ENCODE results near the gene CEACAM4.

Gene CEACAM4

GRCh38 chr19:41575998-41576397 lies 50.9 kb downstream of the CEACAM4 start, which contains the start of gene CEACAM21:
Gene CEACAM21 (plus strand): TSS chr19:41576166. CDS start chr19:41576275, 109 bp downstream.
- H3K4me3 ChIP-seq (ENCODE audit: low read depth, low read length): no peak within 1 kb of the TSS
- H3K27ac ChIP-seq: no peak within 1 kb of the TSS
- DNase-seq: no peak

GRCh38 chr19:41570639-41571112 lies 56.2 kb downstream of the CEACAM4 start:
- peak; percentile 80 for TF ChIP-seq CTCF (IDR thresholded peaks at IDR 0.05; ENCODE audit: low read depth, low read length)
- DNase-seq: peak; percentile 79
- Histone ChIP-seq H3K9me3 (ENCODE audit: severe bottlenecking) (no peaks in the 10 kb centered on the region), H3K36me3 (no peaks in the 10 kb centered on the region), H3K27me3 (ENCODE audit: insufficient read depth, low read depth, severe bottlenecking) (peaks cover 73% of the 10 kb centered on the region), H3K27ac (no peak overlapping the region), H3K4me3 (ENCODE audit: low read depth, low read length) (no peak overlapping the region)

More at GRCh38 chr19:41575998-41576397, 50.9 kb downstream of the CEACAM4 start, which contains the start of gene CEACAM21:
- no peaks in the 10 kb centered on the region for H3K36me3 ChIP-seq
- peaks cover 74% of the 10 kb centered on the region for H3K27me3 ChIP-seq (ENCODE audit: insufficient read depth, low read depth, severe bottlenecking)
- peaks cover 9% of the 10 kb centered on the region for H3K9me3 ChIP-seq (ENCODE audit: severe bottlenecking)
- TF ChIP-seq CTCF (IDR thresholded peaks at IDR 0.05; ENCODE audit: low read depth, low read length): no peak

- Histone ChIP-seq H3K27ac (no peak overlapping the region), H3K27me3 (ENCODE audit: insufficient read depth, low read depth, severe bottlenecking) (peaks cover 74% of the 10 kb centered on the region), H3K36me3 (no peaks in the 10 kb centered on the region), H3K9me3 (ENCODE audit: severe bottlenecking) (no peaks in the 10 kb centered on the region), H3K4me3 (ENCODE audit: low read depth, low read length) (no peak overlapping the region)
- DNase-seq: no peak
- TF ChIP-seq CTCF (IDR thresholded peaks at IDR 0.05; ENCODE audit: low read depth, low read length): 0 out of 2 replicates have a peak, but pooled peaks have one; percentile 4
Observed at GRCh38 chr19:41570179-41570578, 56.7 kb downstream of the CEACAM4 start.

GRCh38 chr19:41569481-41570150 lies 57.3 kb downstream of the CEACAM4 start:
- no peak for DNase-seq
- Histone ChIP-seq H3K27ac (no peak overlapping the region), H3K27me3 (ENCODE audit: insufficient read depth, low read depth, severe bottlenecking) (peaks cover 74% of the 10 kb centered on the region), H3K9me3 (ENCODE audit: severe bottlenecking) (no peaks in the 10 kb centered on the region), H3K4me3 (ENCODE audit: low read depth, low read length) (no peak overlapping the region), H3K36me3 (no peaks in the 10 kb centered on the region)
- no peak for TF ChIP-seq CTCF (IDR thresholded peaks at IDR 0.05; ENCODE audit: low read depth, low read length)
